Stimulated activated CD8-positive, alpha-beta memory T cell treated with anti-CD3 and anti-CD28 coated beads, Interleukin-7, amount 100 ng/mL, for 1 hour (primary cell): ENCODE results near the gene C20orf202.
"Not testable (repeated sequence)": the region's sequence is repeated elsewhere in the genome, so short reads cannot be mapped to it uniquely, and the experiment has no call there.

Experiments
- DNase-seq, 2 donors: peaks; one replicate each; pipeline ENCODE4 v3.0.0-alpha.2; 2020; ENCODE audit warnings: low read depth in 2 of 2

The C20orf202 gene

DNA sequence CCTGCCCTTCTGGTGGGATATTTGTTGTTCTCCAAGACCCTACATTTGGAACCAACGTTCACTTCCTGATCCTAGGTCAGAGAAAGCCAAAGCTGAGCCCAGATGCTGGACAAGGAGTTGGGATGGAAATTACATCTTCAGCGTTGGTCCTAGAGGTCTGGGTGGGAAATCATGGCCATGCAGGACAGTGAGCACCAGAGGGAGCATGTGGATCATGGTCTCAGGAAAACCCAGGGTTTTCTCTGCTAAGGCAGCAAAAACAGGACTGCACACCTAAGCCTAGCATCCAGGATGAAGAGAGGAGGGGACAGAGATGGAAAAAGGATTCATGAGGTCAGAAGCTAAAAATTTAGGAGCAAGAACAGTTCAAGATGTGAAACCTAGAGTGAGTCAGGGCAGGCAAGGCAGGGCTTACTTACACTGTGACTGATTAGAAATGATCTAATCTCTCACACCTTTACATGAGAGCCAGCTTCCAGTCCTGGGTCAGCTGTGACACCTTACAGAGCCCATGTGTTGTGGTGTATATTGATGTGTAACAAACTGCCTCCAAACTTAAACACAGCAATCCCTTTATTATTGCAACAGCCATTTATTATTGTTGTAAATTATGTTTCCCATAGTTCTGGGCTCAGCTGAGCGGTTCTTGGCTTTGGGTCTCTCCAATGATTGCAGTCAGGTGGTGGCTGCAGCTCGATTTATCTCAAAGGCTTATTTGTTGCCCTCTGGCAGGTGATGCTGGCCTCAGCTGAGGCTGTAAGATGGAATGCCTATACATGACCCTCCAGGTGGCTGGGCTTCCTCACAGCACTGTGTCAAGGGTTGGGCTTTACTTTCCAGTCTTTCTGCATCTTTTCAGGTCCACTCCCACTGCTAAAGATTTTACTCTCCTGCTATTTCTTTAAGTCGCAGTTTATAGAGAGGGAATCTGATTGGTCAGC, 6.5 kb downstream of the C20orf202 start:
- DNase-seq = no peak

- no peak for DNase-seq
These were observed 7.2 kb downstream of the C20orf202 start for GRCh38 chr20:1210501-1210900.

- DNase-seq = no peak
These were observed 8.8 kb downstream of the C20orf202 start for GRCh38 chr20:1212023-1212422.

DNA sequence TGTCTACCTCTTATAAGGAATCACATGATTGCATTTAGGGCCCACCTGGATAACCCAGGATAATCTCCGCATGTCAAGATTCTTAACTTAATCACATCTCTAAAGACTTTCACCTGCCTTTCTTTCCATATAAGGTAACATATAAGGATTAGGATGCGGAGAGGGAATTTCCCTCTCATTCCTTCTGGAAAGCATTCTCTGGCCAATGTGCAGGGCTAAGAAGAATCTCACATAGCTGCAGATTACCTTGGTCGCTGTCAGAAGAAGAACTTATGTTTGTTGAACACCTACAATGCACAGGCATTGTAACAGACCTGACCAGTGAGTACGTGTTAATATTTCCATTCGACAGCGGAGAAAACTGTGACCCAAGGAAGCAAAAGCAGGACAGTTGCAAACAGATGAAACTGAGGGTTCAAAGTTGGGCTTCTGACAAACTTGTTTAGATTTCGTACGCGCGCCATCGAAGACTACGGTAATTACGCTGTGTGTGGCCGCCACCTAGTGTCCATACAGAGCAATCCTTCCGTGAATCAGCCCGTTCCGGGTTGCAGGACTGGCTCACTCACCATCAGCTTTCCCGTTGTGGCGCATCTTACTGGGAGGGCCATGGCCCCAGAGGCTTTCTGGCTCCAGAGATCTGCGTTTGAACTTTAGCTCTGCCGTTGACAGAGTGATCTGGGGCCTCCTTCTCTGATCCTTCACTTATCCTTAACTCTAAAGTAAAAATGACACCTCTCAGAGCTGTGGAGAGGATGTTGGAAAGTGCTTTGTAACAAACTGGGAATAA, 9.5 kb downstream of the C20orf202 start:
- peak; percentile 41 to 45 for DNase-seq

DNA sequence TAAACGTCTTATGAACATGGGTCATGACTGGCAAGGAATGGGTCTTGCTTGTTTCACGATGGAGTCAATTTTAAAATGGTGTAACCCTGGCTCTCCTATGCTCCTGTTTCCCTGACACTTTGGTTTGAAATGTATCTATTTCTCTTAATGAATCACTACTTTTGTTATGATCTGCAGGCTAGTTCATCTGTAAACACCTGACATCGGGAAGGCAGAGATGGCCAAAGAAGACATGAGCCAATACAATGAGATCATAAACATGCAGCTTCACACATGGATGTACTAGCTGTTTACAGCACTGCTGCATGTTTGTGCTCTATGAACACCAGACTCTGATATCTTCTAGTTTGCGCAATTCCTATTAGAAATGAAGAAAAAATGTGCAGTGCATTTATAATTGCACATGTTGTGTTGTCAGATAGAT, 11.6 kb downstream of the C20orf202 start:
- DNase-seq = no peak

DNA sequence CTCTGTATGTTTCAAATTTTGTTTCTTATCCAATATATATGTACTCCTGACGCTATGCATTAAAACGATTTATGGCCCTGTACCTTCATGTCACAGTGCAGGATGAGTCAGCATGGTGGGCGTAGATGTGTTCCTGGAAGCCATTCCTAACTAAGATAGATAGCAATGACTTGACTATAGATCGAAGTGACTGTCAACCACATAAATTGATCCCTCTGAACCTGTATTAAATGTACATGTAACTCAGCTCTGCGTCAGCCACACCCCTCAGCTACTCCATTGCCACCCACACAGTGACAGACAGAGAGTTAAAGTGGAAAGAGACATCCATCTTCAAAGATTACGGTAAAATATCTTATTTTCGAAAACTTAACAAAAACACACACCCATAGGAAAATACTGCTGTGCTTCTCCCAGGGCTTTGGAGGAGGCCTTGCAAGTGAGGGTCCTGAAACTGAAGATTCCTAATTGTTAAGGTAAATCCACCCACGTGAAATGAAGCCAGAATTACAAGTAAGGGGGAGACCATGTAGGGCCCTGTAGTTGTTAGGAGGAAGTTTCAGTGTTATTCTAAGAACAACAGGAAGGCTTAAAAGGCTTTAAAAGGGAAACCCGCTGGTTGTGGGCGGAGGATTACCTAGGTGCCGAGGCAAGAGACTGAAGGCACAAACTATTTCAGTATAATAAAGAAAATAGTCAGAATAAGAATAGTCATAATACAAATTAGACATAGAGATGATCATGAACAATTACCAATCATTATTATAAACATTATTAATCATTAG, 12.3 kb downstream of the C20orf202 start:
- no peak for DNase-seq

DNA sequence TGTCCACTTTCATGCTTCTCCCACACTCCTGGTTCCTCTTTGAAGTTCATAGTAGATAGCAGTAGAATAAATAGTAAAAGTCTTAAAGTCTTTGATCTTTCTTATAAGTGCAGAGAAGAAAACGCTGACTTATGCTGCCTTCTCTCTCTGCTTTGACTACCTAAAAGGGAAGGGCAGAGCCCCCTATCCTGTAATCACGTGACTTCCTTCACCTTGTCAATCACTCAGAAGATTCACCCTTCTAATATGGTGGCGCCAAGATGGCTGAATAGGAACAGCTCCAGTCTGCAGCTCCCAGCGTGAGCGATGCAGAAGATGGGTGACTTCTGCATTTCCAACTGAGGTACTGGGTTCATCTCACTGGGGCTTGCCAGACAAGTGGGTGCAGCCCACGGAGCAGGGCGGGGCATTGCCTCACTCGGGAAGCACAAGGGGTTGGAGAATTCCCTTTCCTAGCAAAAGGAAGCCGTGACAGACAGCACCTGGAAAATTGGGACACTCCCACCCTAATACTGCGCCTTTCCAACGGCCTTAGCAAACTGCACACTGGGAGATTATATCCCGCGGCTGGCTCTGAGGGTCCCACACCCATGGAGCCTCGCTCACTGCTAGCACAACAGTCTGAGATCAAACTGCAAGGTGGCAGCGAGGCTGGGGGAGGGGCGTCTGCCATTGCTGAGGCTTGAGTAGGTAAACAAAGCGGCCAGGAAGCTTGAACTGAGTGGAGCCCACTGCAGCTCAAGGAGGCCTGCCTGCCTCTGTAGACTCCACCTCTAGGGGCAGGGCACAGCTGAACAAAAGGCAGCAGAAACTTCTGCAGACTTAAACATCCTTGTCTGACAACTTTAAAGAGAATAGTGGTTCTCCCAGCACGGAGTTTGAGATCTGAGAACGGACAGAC, 13.5 kb downstream of the C20orf202 start:
- DNase-seq = not testable (repeated sequence)

DNA sequence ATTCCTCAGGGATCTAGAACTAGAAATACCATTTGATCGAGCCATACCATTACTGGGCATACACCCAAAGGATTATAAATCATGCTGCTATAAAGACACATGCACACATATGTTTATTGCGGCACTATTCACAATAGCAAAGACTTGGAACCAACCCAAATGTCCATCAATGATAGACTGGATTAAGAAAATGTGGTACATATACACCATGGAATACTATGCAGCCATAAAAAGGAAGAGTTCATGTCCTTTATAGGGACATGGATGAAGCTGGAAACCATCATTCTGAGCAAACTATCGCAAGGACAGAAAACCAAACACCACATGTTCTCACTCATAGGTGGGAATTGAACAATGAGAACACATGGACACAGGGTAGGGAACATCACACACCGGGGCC, 19.5 kb downstream of the C20orf202 start:
- DNase-seq = not testable (repeated sequence)

DNA sequence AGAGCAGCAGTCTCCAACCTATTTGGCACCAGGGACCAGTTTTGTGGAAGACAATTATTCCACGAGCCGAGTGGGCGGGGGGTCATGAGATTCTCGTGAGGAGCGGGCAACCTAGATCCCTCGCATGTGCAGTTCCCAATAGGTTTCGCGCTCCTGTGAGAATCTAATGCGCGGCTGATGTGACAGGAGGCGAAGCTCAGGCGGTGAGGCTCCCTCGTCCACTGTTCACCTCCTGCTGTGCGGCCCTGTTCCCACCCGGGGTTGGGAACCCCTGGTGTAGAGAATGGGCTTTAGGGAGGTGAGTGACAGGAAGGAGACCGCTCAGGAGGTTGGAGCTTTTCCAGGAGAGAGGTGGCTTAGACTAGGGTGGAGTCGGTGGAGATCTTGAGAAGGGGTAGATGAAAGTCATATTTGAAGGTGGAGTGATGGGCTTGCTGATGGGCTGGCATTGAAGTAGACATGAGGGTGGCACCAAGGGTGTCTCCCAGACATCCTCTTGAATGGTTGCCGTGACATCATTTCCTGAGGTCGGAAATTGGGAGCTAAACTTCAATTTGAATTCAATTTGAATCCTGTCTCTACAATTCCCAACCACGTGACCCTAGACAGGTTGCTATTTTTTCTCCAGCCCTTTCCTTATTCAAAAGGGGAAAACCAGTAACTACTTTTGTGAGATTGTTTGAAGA, 21.1 kb downstream of the C20orf202 start:
- no peak for DNase-seq

- no peak for DNase-seq
These were observed 22.1 kb downstream of the C20orf202 start for GRCh38 chr20:1225263-1225782.

DNA sequence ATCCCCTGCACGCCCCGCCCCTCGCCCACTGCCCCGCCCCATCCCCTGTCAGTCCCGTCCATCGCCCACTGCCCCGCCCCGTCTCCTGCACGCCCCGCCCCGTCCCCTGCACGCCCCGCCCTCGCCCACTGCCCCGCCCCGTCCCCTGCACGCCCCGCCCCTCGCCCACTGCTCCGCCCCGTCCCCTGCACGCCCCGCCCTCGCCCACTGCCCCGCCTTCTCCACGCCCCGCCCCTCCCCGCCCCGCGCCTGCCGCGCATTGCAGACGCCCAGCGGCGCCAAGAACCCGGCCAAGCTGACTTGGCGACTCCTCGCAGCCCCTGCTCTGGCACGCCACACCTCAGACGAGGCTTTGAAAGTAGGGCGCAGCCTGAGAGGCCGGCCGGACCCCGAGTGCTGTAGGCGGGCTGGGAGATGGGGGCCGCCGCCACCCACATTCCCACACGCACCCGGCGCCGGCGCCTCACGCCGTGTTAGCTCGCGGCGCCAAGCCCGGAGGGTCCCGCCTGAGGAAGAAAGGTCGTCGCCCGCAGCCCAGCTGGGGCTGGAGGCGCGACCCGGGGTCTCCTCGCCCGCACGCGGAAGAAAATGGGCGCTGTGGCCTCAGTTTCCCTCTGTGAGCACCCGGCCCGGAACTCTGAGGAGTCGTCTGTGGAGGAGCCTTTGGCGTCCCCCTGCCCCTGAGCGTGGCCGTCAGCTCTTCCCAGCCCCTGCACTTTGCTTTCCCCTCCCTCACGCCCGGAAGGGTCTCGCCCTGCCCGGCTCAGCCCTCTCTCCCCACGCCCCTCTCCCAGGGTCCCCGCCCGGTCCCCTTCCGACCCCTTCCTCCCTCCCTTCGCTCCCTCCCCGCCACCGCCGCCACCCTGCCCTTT, 22.8 kb downstream of the C20orf202 start, which contains the start of gene RAD21L1:
RAD21L1 (plus strand) TSS at position 262 of the 872 bp plus-strand sequence. CDS start 2,410 bp downstream, outside the sequence.
- DNase-seq = peak; percentile 56 to 73

DNA sequence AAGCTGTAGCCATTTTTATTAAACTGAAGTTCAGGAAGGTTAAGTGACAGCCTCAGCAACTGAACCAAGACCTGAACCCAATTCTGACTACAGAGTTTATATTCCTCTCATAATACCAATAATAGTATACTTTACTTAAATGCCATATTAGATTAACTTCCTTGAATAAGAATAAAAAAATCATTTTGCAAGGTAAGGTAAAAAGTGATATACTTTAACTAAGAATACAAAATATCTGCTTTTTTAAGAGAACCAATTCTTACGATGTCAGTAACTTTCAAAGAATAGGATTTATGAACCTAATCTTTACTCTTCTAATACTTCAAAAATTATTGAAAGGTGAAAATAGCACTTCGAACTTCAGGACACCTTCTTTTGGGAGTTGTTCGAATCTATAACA, 26.3 kb downstream of the C20orf202 start:
- DNase-seq = no peak

- no peak for DNase-seq
These were observed 29.2 kb downstream of the C20orf202 start for GRCh38 chr20:1232286-1233111.

DNA sequence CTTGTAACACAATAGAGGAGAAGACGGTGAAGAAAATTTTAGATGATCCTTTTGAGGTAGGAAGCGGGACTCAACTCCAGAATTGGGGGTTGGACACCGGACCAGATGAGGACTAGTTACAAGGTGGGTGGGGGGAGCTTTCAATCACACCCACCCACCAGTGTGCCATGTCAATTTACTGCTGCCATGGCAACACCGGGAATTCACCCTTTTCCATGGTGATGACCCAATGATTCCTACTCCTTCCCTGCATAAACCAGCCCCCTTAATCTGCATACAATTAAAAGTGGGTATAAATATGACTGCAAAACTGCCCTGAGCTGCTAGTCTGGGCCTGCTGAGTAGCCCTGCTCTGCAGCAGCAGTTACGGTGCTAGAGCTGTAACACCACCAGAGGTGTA, 37.3 kb downstream of the C20orf202 start:
- no peak for DNase-seq

GRCh38 chr20:1241456-1241855, 38.2 kb downstream of the C20orf202 start:
- no peak for DNase-seq

DNA sequence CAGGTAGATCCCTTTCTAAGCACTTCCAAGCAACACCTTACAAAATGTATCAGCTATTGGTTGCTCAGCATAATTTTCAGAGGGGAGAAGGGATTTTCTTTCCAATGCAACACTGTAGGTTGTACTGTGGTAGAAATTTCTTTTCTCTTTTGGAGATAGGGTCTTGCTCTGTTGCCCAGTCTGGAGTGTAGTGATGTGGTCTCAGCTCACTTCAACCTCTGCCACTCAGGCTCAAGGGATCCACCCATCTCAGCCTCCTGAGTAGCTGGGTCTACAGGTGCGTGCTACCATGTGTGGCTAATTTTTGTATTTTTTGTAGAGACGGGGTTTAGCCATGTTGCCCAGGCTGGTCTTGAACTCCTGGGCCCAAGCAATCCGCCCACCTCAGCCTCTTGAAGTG, 38.8 kb downstream of the C20orf202 start:
- no peak for DNase-seq

- no peak for DNase-seq
These were observed 39.3 kb downstream of the C20orf202 start for GRCh38 chr20:1242530-1242929.

- DNase-seq = no peak
These were observed 42.3 kb downstream of the C20orf202 start for GRCh38 chr20:1245578-1245977.
